Measurements from ENCODE around the gene MTMR6.

Gene MTMR6

GRCh38 chr13:25218019-25218418 lies 69.3 kb downstream of the MTMR6 start:
- in situ Hi-C loops (cut with MboI; ENCODE audit: low sequenced_read_pairs) = no loop called here

DNA sequence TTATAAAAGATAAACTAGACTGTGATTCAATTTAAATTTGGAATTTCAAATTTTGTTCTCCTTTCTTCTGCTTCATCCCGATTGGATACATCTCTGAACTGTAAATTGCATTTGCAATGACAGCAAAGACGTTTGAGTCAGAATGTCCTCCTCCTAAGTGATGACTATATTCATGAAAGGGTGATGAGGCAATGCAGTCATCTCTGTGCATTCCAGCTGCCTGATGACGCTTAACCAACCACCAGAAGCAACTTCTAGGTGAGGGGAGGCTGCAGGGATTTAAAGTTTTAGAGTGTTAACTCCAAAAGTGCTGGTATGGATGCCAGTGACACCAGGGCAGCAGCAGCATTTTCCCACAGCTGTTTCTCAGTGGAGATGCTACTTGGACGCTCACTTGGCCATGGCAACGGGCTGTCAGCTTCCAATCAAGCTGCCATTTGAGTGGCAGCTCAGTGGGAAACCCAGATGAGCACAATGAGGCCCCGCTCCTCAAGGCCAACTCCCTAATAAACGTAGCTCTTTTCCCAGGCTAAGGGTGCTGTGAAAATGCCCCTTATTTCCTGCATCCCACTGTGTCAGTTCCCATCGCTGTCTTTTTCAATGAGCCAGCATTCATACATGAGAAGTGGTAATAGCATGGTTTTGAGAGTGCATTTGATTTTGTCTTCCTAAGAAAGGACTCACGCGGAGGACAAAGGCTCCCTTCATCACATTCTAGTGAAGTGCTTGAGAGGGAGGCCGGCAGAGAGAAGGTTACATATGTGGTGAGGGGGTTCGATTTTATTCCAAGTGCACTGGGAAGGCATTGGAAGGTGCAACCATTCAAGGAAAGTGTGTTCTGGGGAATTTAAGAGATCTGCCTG lies 70.0 kb downstream of the MTMR6 start:
- in situ Hi-C loops (cut with MboI; ENCODE audit: low sequenced_read_pairs) = no loop called here

- in situ Hi-C loops (cut with MboI; ENCODE audit: low sequenced_read_pairs) = no loop called here
These were observed 72.1 kb downstream of the MTMR6 start for GRCh38 chr13:25215253-25215575.

DNA sequence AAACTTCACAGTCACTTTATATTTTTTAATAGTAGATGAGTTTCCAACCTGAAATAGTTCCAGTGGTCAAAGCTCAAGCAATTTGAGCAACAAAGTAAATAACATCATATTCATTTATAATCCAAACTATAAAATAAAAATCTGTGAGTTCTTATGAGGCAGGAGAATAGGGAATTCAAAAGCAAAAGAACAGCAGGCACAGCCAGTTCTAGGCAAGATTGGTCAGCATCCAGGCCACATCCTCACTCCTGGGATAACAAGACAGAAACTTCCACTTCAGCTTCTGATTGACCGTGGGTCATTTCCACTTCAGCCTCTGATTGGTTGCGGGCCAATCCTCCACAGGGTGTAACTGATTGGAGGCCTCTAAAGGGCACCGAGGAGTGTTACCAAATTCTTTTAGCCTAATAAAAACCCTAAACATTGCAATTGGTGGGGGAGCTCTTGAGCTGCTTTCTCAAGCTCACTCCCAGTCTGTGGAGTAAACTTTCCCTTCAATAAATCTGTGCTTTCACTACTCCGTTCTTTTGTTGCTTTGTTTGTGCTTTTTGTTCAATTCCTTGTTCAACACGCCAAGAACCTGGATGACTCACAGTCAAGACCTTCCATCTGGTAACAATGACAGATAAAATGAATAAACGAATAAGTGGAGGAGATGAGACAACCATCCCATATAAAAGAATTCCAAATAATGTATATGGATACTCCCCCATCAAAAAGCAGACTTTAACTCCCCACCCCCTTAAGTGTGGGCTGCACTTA lies 72.6 kb downstream of the MTMR6 start:
- in situ Hi-C loops (cut with MboI; ENCODE audit: low sequenced_read_pairs) = no loop called here

DNA sequence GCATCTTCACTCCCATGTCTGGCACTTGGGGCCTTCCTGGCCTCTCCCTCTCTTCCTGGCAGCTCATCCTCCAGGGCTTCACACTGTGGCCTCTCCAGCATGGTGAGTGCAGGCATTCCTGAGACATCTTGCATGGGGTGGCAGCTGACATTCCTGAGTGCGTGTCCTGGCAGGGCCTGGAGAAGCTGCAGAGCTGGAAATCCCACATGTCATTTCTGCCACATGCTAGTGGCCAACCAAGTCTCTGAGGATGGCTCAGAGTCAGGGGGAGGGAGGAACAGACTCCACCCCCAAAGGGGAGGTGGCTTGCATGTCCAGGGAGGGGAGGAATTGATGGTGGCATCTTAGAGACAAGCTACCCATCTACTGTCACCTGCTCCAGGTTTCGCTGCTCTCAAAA lies 73.6 kb downstream of the MTMR6 start:
- in situ Hi-C loops (cut with MboI; ENCODE audit: low sequenced_read_pairs) = no loop called here

GRCh38 chr13:25210842-25211569 lies 76.3 kb downstream of the MTMR6 start:
- in situ Hi-C loops (cut with MboI; ENCODE audit: low sequenced_read_pairs) = no loop called here

DNA sequence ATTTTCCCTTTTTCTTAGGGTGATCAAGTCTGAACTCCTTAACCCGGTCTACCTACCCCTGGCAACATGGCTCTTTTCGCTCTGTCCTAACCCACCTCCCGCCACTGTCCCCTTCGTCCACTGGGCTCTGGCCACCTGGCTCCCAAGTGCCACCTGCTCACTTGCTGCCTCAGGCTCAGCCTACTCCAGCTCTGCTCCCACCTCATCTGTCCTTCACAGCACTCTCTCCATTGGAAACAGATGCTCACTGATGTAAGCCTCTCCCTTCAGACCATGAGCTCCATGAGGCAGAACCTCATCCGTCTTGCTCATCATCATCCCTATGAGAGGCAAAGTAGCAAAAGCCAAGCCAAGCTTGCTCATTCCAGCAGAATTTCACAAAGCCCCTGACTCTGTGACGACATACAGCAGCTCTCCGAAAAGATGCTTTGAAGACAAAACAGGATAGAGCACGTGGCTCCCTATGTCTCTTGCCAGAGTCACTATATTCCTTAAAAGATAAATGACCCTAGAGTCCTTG lies 79.9 kb downstream of the MTMR6 start:
- in situ Hi-C loops (cut with MboI; ENCODE audit: low sequenced_read_pairs) = no loop called here

DNA sequence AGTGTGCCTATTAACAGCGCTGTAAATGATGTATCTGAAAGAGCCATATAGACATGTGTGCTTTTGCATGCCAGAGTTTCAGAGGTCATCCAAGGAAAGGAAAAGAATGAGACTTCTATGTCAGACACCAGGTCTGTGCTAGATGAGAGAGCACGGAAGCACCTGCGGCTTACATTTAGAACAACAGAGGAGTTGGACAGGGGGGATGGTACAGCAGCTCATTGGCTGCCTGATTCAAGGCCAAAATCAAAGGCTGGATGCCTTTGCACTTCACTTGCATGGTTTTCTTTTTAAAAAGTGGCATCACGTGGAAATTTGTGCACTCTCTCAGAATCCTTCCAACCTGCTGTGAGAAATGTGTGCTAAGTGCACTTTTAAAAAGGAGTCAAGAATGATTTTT lies 82.4 kb downstream of the MTMR6 start:
- in situ Hi-C loops (cut with MboI; ENCODE audit: low sequenced_read_pairs) = no loop called here

- in situ Hi-C loops (cut with MboI; ENCODE audit: low sequenced_read_pairs) = no loop called here
These were observed 84.1 kb downstream of the MTMR6 start for GRCh38 chr13:25203127-25203740.

- in situ Hi-C loops (cut with MboI; ENCODE audit: low sequenced_read_pairs) = no loop called here
These were observed 86.5 kb downstream of the MTMR6 start for GRCh38 chr13:25200783-25201182.

DNA sequence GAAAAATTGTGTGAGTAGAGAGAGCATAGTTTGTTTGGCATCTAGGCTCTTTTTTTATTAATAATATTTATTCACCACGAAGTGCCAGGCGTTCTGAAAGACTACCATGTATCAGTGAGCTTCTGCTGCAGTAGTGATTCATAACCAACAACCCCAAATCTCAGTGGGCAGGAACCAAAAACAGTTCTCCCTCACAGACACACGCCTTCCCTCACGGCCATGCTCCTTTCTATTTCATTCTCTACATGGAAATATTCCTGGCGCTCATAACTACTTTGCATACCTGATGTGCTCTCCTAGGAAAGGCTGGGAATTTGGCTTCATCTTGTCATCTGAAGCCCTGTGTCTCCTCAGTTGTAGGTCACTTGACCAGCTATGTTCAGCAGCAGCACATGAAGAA lies 88.6 kb downstream of the MTMR6 start:
- in situ Hi-C loops (cut with MboI; ENCODE audit: low sequenced_read_pairs) = no loop called here

- in situ Hi-C loops (cut with MboI; ENCODE audit: low sequenced_read_pairs) = no loop called here
These were observed 90.3 kb downstream of the MTMR6 start for GRCh38 chr13:25196971-25197370.

All from hTERT RPE-1 (cell line).